Neural cell (in vitro differentiated cells): ENCODE measurements around the gene LCP2. TPM values are rescaled to one million over a fixed set of nuclear protein-coding genes. Genes with fewer than 3 reads are reported as not detected.

Source experiments
- H2AFZ ChIP-seq: fragments of 200-600, 300-800 bp; sonication (generic), shearing (Covaris generic); 2 replicates; pipeline ENCODE4 v1.6.0; 2014; ENCODE audit warnings: low read depth, mild to moderate bottlenecking, antibody characterized with exemption, low read length, moderate library complexity
- H3F3A ChIP-seq: fragments of 200-600 bp; shearing (Covaris generic); 2 replicates; pipeline ENCODE4 v1.6.1; 2016; ENCODE audit warnings: mild to moderate bottlenecking, moderate library complexity, mixed read lengths, antibody characterized with exemption, low read length; ENCODE audit not compliant: insufficient read depth, poor library complexity, severe bottlenecking
- H3K27ac ChIP-seq: fragments of 200-600, 300-800 bp; sonication (generic), shearing (Covaris generic); 2 replicates; pipeline ENCODE4 v1.5.1; 2014; ENCODE audit warnings: mild to moderate bottlenecking, low read length, moderate library complexity
- H3K27me3 ChIP-seq: fragments of 300-800, 200-600 bp; sonication (generic), shearing (Covaris generic); 2 replicates; pipeline ENCODE4 v1.6.0; 2014; ENCODE audit warnings: mild to moderate bottlenecking, low read depth, low read length, moderate library complexity; ENCODE audit not compliant: insufficient read depth
- H3K36me3 ChIP-seq: fragments of 300-800, 200-600 bp; sonication (generic), shearing (Covaris generic); 2 replicates; pipeline ENCODE4 v1.5.1; 2014; ENCODE audit warnings: mild to moderate bottlenecking, antibody characterized with exemption, low read length, moderate library complexity; ENCODE audit not compliant: insufficient read depth
- H3K4me2 ChIP-seq: fragments of 300-800, 200-600 bp; sonication (generic), shearing (Covaris generic); 2 replicates; pipeline ENCODE4 v1.6.0; 2014; ENCODE audit warnings: mild to moderate bottlenecking, low read length
- H3K4me3 ChIP-seq: fragments of 300-800, 200-600 bp; sonication (generic), shearing (Covaris generic); 2 replicates; pipeline ENCODE4 v1.5.1; 2014; ENCODE audit warnings: mild to moderate bottlenecking, low read length, moderate library complexity
- H3K79me2 ChIP-seq: fragments of 200-600 bp; shearing (Covaris generic); replicated peaks from 2 replicates; pipeline ENCODE4 v1.6.0; 2014; ENCODE audit warnings: mild to moderate bottlenecking, low read length, moderate library complexity; ENCODE audit not compliant: insufficient read depth
- H3K9ac ChIP-seq: fragments of 300-800, 200-600 bp; sonication (generic), shearing (Covaris generic); 2 replicates; pipeline ENCODE4 v1.6.1; 2016; ENCODE audit warnings: mild to moderate bottlenecking, low read length, mixed read lengths
- H3K9me2 ChIP-seq: fragments of 200-600 bp; shearing (Covaris generic); 2 replicates; pipeline ENCODE4 v1.6.1; 2016; ENCODE audit warnings: mild to moderate bottlenecking, low read length, mixed read lengths; ENCODE audit not compliant: insufficient read depth
- H3K9me3 ChIP-seq: fragments of 200-600, 300-800 bp; sonication (generic), shearing (Covaris generic); 2 replicates; pipeline ENCODE4 v1.6.1; 2016; ENCODE audit warnings: mild to moderate bottlenecking, mixed run types, low read length, moderate library complexity, mixed read lengths
- H4K20me1 ChIP-seq: fragments of 200-600 bp; shearing (Covaris generic); 2 replicates; pipeline ENCODE4 v1.6.1; 2016; ENCODE audit warnings: mild to moderate bottlenecking, mixed run types; ENCODE audit not compliant: insufficient read depth
- CTCF ChIP-seq: fragments of 450-650 bp; IDR thresholded peaks from 2 replicates; pipeline ENCODE4 v1.5.1; 2014; ENCODE audit warnings: antibody characterized with exemption, mild to moderate bottlenecking, moderate library complexity; ENCODE audit not compliant: poor library complexity, severe bottlenecking
- EP300 ChIP-seq: fragments of 450-650 bp; conservative IDR thresholded peaks from 2 replicates; pipeline ENCODE4 v1.6.1; 2014; ENCODE audit warnings: antibody characterized with exemption, mild to moderate bottlenecking, moderate library complexity; ENCODE audit not compliant: poor library complexity, severe bottlenecking
- EZH2 ChIP-seq: fragments of 200-600, 300-800 bp; shearing (Covaris generic), sonication (generic); IDR thresholded peaks from 2 replicates; pipeline ENCODE4 v1.6.1; 2014; ENCODE audit warnings: antibody characterized with exemption, low read length, borderline replicate concordance, mild to moderate bottlenecking; ENCODE audit not compliant: insufficient read depth, poor library complexity, severe bottlenecking
- MXI1 ChIP-seq: fragments of 450-650 bp; conservative IDR thresholded peaks from 2 replicates; pipeline ENCODE4 v1.6.1; 2014; ENCODE audit warnings: antibody characterized with exemption, mild to moderate bottlenecking; ENCODE audit not compliant: poor library complexity, severe bottlenecking
- POLR2AphosphoS5 ChIP-seq: IDR thresholded peaks from 2 replicates; pipeline ENCODE4 v1.6.1; 2012
- RAD21 ChIP-seq: fragments of 450-650 bp; conservative IDR thresholded peaks from 2 replicates; pipeline ENCODE4 v1.6.1; 2014; ENCODE audit warnings: antibody characterized with exemption, mild to moderate bottlenecking, moderate library complexity
- REST ChIP-seq: IDR thresholded peaks from 2 replicates; pipeline ENCODE4 v1.6.1; 2012; ENCODE audit warnings: borderline replicate concordance
- SMC3 ChIP-seq: fragments of 450-650 bp; conservative IDR thresholded peaks from 2 replicates; pipeline ENCODE4 v1.6.1; 2014; ENCODE audit warnings: antibody characterized with exemption, mild to moderate bottlenecking, moderate library complexity; ENCODE audit not compliant: poor library complexity
- TAF1 ChIP-seq: IDR thresholded peaks from 2 replicates; pipeline ENCODE4 v1.6.1; 2012; ENCODE audit warnings: low read depth
- polyA plus RNA-seq: library from polyadenylated mRNA; depleted of rRNA; stranded (reverse); fragments of >200 nt; gene quantifications from 2 replicates; pipeline ENCODE4 v1.2.3, GENCODE V29; 2014

The LCP2 gene
- polyA plus RNA-seq, 1 donor from 2014 or later = not detected

- Histone ChIP-seq H3K9me2 (no peaks in the 10 kb centered on the region), H3K27me3 (no peaks in the 10 kb centered on the region), H3K9ac (no peak overlapping the region), H3K9me3 (no peaks in the 10 kb centered on the region), H3K27ac (no peak overlapping the region), H3K79me2 (no peaks in the 10 kb centered on the region), H3F3A (no peaks in the 10 kb centered on the region), H3K4me3 (no peak overlapping the region), H2AFZ (no peak overlapping the region), H3K4me2 (no peak overlapping the region), H3K36me3 (no peaks in the 10 kb centered on the region), H4K20me1 (no peaks in the 10 kb centered on the region)
- TF ChIP-seq POLR2AphosphoS5 = no peak
- no peak for TF ChIP-seq CTCF
- no peak for TF ChIP-seq EP300
- TF ChIP-seq EZH2 = no peak
- TF ChIP-seq RAD21 = no peak
- no peak for TF ChIP-seq MXI1
- TF ChIP-seq TAF1 = no peak
- TF ChIP-seq SMC3 = no peak
- no peak for TF ChIP-seq REST
These were observed 41.0 kb downstream of the LCP2 start for GRCh38 chr5:170256571-170256970.

GRCh38 chr5:170254056-170254455 is 43.5 kb downstream of the LCP2 start:
- H3K79me2 ChIP-seq = no peaks in the 10 kb centered on the region
- no peak overlapping the region for H3K27ac ChIP-seq
- H3K9ac ChIP-seq = no peak overlapping the region
- no peaks in the 10 kb centered on the region for H3K9me3 ChIP-seq
- H4K20me1 ChIP-seq = no peaks in the 10 kb centered on the region
- no peak overlapping the region for H3K4me3 ChIP-seq
- H2AFZ ChIP-seq = no peak overlapping the region
- no peaks in the 10 kb centered on the region for H3F3A ChIP-seq
- no peak for TF ChIP-seq EP300
- TF ChIP-seq SMC3 = no peak
- TF ChIP-seq CTCF = no peak
- no peak for TF ChIP-seq EZH2
- TF ChIP-seq TAF1 = no peak
- no peak for TF ChIP-seq RAD21
- no peak for TF ChIP-seq REST
- no peak for TF ChIP-seq POLR2AphosphoS5
- TF ChIP-seq MXI1 = no peak
- no peaks in the 10 kb centered on the region for H3K36me3 ChIP-seq
- no peaks in the 10 kb centered on the region for H3K27me3 ChIP-seq
- no peaks in the 10 kb centered on the region for H3K9me2 ChIP-seq
- H3K4me2 ChIP-seq = no peak overlapping the region
